GM21447 (cell line): ENCODE results near the gene GALNS.
"Not testable (repeated sequence)": the region's sequence is repeated elsewhere in the genome, so short reads cannot be mapped to it uniquely, and the experiment has no call there.

Experiments used
- ATAC-seq: cut with Tn5 transposase; IDR thresholded peaks from one replicate; pipeline ENCODE4 v1.9.1; 2021; ENCODE audit not compliant: unreplicated experiment

The GALNS gene, protein sequence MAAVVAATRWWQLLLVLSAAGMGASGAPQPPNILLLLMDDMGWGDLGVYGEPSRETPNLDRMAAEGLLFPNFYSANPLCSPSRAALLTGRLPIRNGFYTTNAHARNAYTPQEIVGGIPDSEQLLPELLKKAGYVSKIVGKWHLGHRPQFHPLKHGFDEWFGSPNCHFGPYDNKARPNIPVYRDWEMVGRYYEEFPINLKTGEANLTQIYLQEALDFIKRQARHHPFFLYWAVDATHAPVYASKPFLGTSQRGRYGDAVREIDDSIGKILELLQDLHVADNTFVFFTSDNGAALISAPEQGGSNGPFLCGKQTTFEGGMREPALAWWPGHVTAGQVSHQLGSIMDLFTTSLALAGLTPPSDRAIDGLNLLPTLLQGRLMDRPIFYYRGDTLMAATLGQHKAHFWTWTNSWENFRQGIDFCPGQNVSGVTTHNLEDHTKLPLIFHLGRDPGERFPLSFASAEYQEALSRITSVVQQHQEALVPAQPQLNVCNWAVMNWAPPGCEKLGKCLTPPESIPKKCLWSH

DNA sequence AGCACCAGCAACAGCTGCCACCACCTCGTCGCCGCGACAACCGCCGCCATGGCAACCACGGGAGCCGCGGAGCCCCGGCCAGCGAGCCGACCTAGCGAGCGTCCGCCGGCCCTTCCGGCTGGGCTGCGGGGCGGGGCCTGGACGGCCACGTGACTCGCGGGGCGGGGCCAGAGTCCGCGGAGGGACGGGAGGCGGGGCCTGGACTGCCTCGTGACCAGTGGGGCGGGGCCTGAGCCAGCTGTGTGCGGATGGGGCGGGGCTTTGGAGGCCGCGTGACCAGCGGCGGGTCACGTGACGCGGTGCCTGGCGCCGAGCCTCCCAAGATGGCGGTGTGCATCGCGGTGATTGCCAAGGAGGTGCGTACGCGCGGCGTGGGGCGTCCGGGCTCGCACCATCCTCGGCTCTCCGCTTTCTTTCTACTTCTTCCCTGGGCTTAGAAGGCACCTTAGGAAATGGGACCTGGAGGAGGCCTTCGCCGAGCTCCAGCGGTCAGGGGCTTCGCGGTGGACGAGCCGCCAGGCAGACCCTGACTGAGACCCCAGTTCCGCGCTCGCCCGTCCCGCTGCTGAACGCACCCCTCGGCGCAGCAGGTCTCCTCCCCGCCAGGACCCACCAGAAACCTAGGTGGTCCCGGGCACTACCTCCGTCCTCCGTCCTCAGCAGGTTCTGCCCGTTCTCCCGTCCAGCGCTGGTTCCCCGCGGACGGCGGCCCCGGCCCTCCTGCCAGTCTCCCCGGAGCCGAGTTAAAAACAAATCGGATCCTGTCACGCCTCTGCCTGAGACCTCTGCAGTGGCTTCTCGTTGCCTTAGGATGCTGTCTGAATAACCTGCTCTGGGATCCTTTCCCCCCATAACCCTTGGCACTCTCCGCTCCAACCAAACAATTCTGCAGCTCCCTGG is at the start of gene GALNS, which contains the start of gene TRAPPC2L:
TSS of gene GALNS (minus strand) at position 120 of the 900 bp plus-strand sequence. CDS start at position 50, 70 bp downstream.
TSS of gene TRAPPC2L (plus strand) at position 300 of the 900 bp plus-strand sequence. CDS start at position 324, 24 bp downstream.
- peak; percentile 63 for ATAC-seq

DNA sequence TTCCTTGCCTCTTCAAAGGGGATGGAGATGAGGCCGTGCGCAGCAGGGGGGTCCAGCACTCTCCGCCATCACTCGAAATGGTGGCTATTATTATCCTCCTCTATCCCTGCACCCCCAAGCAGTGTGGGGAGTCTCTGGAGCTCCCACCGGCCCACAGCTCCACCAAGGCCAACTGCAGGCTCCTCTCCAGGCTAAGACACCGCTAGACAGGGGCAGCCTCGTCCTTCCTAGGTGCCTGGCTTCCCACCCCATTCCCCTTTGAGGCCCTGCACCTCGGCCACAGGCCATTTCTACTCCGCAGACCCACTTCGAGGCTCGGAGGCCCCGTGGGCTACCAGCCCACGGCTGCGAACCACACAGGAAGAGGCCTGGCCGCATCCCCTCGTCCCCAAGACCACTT is 49.3 kb upstream of the GALNS start:
- ATAC-seq: no peak

DNA sequence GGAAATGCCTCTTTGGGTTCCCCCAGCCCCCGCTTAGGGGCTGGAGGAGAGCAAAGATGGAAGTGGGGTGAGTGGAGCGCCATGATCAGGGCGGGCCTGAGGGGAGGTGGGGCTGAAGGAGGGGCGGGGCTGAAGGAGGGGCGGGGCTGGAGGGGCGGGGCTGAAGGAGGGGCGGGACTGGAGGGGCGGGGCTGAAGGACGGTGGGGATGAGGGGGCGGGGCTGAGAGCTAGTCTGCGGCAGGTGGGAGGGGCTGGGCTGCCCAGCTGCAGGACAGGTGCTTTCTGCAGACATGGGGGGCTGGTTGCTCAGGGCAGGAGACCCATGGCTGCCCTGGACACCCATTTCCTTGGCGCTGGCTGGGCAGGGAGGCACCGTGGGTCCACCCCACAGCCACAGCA is 48.8 kb upstream of the GALNS start:
- no peak for ATAC-seq

DNA sequence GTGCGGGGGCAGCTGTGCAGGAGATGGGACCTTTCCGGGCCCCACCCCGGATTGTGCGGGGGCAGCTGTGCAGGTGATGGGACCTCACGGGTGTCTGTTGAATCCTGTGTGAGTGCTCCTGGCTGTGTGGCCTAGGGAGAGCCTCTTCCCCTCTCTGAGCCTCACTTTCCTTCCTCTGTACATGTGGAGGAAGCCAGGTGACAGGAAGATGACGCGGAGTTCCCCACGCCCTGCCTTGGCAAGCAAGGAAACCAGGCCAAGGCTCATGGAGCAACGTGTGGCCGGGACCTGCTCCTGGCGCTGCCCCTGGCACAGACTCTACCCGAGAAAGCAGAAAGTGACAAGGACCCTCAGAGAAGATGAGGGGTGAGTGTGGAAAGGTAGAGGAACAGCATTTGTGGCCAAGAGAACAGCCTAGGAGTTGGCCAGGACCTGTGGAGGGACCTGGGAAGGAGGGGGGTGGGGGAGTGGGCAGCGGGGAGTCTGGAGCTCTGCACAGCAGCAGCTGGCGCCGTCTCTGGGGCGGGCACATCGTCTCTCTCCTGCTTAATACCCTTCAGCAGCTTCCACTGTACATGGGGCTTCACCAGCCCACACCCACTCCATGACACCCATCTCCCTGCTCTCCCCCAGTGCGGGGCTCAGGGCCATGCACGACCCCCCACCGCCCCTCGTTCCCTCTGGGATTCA is 48.1 kb upstream of the GALNS start:
- no peak for ATAC-seq

DNA sequence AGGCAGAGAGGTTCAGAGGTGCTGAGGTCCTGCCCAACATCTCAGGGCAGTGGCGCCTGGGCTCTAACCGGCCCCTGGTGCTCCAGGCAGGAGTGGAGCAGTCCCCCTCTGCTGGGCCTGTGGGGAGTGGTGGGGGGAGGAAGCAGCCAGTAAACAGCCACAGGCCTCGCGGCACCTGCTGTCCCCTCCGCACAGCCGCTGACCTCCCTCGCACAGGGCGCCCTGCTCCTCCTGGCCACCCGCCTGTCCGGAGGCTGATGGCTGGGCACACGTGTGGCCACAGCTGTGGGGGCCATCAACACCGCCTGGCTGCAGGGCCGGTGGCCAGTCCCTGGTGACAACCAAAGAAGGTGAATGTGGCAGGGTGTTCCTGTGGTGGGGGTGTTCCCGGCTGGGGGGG is 46.5 kb upstream of the GALNS start:
- no peak for ATAC-seq

DNA sequence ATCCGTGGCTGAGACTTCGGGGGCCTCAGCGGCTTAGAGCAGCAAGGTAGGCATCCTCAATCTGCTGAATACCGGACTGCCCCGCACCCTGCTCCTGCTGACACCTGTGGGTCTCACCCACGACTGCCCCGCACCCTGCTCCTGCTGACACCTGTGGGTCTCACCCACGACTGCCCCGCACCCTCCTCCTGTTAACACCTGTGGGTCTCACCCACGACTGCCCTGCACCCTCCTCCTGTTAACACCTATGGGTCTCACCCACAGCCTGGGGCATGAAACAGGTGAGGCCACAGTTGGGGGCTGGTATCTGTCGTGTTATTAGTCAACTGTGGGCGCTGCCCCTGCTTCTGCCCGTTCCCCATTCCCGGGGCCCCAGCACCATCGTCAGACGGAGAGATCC is 46.0 kb upstream of the GALNS start:
- ATAC-seq: no peak

DNA sequence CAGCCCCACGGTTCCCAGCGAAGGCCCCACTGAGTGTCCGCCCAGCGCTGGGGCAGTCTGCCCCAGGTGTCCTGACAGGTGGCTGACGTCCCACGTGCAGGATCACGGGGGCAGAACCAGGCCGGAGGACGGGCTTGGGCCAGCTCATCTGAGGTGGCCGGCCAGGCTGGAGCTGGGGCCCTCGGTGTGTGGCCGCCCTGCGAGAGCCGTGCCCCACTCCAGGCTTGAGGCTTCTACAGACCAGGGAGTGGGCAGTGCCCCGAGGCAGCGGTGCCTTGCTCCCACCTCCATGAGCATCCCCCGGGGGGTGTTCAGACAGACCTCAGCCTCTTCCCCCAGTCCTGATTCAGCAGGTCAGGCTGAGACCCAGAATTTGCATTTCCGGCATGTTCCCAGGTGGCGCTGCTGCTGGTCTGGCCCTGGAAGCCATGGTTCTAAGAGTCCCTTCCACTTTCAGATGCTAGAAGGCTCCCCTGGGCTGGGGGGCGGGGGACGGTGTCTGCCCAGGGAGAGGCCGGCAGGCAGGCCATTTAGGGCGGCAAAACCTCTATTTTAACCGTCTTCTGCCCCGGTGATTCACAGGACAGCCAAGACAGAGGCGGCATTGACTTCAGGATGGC is 45.1 kb upstream of the GALNS start:
- ATAC-seq: no peak

DNA sequence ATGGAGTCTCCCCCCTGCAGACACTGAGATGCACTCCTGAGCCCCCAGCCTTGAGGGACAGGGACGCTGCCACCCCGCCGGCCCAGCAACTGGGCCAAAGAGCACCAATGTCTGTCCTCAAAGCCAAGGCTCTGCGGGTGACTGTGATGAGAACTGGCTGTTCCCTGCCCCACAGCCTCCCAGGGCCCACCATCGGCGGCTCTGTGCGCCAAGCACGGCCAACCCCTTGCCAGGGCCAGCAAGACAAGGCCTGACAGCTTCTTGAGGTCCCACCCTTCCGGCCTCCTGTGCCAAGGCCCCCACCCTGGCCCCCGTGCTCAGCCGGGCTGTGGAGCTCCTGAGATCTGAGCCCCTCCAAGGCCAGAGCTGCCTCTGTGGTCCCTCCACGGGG is 43.9 kb upstream of the GALNS start:
- no peak for ATAC-seq

DNA sequence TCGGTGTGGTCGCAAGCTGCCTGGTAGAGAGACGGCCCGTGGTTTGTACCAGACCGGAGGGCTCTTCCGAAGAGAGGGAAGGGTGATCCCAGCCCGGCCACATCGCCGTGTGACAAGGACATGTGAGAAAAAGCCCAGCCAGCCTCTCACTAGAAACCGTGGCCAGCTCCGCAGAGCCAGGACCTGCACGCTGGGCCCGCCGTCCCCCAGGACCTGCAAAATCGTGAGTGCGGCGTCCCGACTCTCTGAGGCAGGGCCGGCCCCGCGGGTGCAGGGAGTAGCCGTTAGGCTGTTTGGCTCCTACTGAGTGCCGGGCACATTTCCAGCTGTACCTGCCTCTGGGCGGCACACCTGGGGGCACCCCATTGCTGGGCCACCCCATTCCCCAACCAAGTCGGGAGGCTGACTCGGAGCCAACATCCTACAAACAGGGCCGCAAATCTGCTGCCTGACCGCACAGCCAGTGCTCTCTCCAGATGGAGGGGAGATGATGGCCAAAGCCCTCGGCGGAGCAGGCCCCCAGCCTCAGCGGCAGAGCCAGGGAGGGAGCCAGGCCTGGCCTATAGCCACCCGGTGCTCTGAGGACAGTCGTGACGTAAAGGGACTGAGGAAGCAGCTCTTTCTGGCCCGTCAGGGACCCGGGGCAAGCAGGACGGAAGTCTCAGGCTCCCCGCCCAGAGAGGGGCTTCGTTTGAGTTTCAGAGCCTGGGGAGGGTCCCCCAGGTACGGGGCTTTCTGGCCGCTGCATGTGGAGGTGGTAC is 43.3 kb upstream of the GALNS start:
- ATAC-seq: no peak

DNA sequence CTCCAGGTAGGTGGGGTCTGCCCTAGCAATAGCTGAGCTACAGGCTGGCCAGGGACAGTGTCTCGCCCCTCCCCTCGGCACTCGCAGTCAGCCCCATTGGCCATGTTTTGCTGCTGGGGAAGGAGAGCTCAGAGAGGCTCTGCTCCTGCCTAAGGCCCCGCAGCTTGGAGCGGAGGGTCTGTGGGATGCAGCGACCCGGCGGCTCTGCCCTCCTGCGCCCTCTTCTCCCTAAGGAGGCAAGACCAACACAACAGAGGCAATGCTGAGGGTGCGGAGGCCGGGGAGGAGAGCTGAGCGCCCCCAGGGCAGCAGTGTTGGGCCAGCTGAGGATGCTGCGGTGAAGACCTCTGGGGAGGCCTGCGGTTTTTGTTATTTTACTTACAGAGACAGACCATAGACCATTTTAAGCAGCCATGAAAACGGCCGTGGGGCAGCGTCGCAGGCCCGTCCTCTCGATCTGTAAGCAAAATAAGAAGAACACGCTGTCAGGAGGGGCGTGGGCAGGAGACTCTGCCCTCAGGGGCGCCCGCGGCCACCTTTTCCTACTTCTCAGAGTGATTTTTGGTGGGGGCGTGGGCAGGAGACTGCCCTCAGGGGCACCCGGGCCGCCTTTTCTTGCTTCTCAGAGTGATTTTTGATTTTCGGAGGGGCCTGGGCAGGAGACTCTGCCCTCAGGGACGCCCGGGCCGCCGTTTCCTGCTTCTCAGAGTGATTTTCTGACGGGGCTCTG is 41.1 kb upstream of the GALNS start:
- no peak for ATAC-seq

DNA sequence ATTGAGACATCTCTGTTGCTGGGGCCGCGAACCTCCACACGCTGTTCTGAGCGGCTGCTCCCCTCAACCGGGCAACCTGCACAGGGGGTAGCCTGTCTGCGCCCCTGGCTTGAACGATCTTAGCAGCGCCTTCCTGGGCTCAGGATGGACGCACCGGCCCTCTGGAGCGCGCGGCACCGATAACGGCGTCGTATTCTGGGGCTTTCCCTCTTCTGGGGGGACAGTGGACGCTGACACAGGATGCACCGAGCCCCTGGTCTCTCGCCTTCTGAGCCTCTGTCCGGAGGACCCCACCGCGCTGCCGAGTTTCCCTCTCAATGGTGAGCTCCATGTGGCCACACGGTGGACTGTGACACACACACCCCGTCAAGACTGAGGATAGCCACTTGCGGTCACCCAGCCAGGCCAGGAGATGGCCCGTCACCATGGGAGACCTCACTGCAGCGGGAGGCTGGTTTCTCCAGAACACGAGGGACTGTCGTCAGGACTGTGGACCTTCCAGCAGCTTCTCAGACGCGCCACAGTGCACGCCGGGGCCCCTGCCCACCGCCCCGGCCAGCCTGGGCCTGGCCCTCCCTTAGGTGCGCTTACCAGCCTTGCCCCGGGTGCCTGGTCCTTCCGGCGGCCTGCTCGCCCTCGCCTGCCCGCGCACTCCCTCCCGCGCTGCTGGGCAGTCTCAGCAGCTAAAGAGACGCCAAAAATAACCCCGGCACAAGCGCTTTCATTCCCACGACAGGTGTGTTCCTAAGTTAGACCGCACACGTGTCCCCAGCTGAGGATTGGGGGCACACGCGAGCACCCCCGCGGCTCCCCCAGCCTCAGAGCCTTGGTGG is 39.7 kb upstream of the GALNS start:
- no peak for ATAC-seq

DNA sequence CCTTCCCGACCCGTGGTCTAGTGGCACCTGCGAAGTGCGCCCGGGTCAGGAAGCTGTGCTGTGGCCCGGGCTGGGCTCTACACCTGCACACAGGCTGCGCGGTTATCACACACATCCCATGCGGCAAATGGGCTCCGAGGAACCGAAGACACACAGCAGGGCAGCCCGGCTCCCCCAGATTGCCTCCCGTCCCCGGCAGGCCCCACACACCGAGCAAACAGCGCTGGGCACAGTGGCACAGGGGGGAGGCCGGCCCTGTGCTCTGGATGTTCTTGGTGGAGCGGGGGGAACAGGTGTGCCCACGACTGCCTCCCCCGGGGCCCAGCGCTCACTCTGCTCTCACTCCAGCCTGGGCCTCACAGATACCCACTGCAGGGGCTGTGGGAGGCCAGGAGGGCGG is 38.6 kb upstream of the GALNS start:
- ATAC-seq: no peak

DNA sequence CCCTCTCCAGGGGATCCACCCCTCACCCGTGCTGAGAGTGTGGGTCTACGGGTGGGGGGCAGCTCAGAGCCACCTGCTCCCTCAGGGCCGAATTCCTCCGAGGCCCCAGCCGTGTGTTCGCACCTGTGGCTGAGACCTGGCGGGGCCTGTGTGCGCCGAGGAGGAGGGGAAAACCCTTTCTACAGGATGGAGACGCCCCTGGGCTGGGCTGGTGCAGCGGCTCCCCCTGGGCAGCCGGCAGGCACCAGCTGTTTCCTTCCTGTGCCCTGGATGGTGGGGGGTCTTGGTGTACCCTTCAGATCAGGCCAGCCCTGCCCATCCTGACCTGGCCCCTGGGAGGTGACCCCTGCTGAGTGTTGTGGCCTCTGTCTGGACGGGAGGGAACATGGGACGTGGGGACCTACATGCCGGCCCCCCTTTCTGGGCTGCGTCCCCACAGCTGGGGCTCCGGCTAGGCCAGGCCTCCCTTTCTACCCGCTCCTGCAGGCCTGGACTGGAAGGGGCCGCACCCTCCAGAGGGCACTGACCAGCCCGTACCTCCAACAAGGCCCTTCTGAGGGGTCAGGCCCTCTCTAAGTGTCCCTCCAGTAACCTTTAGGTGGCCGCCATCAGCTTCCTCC is 38.0 kb upstream of the GALNS start:
- no peak for ATAC-seq

DNA sequence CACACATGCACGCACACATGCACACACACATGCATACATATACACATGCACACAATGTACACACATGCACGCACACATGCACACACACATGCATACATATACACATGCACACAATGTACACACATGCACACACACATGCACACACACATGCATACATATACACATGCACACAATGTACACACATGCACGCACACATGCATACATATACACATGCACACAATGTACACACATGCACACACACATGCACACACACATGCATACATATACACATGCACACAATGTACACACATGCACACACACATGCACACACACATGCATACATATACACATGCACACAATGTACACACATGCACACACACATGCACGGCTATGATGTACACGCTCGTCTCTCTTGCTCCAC is 37.5 kb upstream of the GALNS start:
- ATAC-seq: not testable (repeated sequence)

DNA sequence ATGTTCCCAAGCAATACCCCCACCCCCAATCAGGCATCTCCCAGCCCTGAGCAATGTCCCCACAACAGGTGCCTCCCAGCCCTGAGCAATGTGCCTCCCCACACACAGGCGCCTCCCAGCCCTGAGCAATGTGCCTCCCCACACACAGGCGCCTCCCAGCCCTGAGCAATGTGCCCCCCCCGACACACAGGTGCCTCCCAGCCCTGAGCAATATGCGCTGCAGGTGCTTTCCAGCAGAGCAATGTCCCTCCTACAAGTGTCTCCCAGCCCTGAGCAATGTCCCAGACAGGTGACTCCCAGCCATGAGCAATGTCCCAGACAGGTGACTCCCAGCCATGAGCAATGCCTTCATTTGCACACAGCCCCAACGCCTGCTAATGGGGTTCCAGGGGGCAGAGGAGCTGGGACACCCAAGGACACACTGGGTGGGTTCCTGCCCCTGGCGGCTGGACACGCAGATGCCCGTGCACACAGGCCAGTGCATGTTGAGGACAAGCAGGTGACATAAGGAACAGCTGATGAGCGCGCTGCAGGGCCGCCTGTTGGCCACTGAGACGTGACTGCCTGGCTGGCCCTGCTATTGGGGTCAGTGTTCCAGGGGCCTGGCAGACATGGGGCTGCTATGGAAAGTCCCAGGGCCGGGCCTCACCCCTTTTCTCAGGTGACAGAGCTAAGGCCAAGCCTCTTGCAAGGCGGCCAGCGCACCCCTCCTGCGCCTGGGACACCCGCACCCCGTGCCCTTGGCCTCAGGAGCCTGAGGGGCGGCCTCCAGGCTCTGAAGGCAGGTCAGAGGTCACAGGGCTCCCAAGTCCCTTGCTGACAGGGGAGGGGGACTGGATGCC is 36.6 kb upstream of the GALNS start:
- no peak for ATAC-seq

DNA sequence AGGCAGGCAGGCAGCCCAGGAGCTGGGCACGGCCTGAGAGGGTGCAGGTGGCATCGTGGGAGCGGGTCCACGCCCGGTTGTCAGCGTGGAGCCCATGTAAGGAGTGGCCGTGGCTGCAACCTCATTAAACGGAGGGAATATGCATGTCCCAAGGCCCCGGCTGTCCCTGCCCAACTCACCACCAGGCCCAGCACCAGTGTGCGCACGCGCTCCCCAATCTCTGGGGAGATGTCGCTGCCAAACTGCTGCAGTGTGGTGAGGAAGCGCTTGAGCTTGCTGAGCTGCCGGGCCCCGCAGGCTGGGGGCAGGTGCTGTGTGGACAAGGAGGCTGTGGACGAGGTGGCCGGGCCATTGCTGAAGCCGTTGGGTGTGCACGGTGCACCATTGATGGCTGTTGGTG is 35.3 kb upstream of the GALNS start:
- no peak for ATAC-seq

DNA sequence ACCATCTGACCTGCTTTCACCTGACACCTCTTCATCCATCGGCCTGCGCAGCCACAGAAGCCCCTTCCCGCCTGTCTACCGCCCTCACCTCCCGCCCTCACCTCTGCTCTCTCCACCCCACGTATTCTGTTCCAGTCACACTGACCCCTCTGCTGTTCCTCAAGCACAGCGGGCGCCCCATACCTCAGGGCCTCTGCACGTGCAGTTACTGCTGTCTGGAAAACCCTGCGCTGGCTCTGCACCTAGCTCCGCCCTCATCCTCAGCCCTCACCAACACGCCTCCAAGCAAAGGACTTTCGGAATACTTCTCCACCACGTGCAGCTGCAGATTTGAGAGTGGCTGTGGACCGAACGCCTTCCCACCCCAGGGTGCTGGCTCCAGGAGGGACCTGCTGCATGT is 34.3 kb upstream of the GALNS start:
- no peak for ATAC-seq
